SH-SY5Y (cell line): ENCODE measurements around the gene SYNJ2.

Experiments
- GATA2 ChIP-seq: IDR thresholded peaks from 2 replicates; pipeline ENCODE4 v1.6.1; 2011; ENCODE audit warnings: mild to moderate bottlenecking, low read depth, low read length
- GATA3 ChIP-seq: IDR thresholded peaks from 2 replicates; pipeline ENCODE4 v1.6.1; 2011; ENCODE audit warnings: low read depth, mild to moderate bottlenecking, low read length, moderate library complexity

GRCh38 chr6:157995458-157995857 is 13.8 kb downstream of the SYNJ2 start:
- TF ChIP-seq GATA2 (peak; percentile 55; the same call in 1 of the 2 replicates), GATA3 (0 out of 2 replicates have a peak, but pooled peaks have one; percentile 40)
